HG02970 (cell line): ENCODE results near the gene GRIK5.

Experiments used
- ATAC-seq: cut with Tn5 transposase; IDR thresholded peaks from one replicate; pipeline ENCODE4 v1.9.1; 2021; ENCODE audit warnings: mild to moderate bottlenecking, moderate library complexity, moderate number of reproducible peaks; ENCODE audit not compliant: unreplicated experiment, low FRiP score

The GRIK5 gene

GRCh38 chr19:41958367-41959055 lies 111.5 kb downstream of the GRIK5 start:
- ATAC-seq: no peak

DNA sequence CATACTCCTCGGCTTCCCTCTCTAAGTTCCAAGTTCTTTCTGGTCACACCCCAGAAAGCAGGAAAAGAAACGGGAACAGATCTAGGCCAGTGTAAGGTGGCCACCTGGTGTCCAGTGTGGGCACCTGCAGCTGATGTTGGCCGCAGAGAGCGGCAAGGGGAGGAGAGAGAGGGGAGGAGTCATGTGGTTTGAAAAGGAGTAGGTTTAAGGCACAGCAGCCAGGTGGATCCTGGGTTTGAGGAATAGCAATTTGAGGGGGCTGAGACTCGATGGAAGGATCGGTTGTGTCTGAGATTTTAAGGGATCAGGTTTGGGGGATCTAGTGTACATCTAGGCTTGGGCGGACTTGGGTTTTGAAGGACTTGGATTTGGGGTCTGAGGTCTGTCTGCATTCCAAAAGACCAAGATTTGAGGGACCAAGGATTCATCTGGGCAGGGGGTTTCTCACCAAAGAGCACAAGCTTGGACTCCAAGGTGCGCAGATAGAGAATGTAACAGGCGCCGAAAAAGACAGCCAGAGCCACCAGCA lies 112.1 kb downstream of the GRIK5 start:
- no peak for ATAC-seq

DNA sequence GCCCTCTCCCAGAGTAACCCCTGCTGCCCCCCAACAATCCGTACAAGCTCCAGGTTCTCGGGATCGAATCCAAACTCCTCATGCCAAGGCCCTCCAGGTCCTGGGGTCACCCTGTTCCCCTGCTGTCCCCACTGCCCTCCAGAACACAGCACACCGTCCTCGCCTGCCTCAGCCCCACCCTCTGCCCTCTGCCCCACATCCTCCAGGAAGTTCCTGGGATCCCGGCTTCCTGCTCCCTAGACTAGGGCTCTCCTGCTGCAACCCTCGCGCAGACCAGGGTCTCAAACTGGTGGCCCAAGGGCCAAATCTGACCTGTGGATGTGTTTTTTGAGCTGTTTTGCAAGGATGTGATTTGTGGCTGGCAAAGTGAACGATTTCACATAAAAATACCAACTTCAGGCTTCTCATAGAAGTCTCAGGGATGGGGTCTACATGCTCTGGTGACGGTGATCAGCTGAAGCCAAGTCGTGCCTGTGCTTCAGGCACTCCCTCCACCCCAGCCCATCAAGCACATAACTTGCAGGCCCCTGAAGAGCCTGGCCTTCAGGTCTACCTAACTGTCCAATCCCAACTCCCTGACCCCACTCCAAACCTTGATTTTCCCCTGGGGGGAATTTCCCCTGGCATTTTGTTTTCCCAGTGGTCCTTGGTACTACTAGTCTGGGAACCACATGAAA lies 112.7 kb downstream of the GRIK5 start:
- no peak for ATAC-seq

DNA sequence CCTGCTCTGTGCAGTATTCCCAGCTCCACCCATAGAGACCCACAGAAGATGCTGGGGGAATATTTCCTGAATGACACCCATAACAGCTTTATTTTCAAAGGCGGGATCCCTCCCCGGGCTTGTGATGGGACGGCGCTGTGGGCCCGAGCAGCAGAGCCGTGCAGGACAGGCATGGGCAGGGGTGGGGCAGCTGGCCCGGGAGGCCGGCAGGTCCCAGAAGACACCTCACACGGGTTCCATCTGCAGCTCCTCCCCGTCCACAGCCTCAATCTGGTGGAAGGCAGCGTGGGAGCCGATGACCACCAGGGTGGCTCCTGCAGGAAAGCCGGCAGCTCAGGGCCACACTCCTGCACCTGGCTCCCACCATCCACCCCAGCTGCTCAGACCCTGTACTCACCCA lies 113.4 kb downstream of the GRIK5 start:
- ATAC-seq: no peak

GRCh38 chr19:41955521-41955920 lies 114.5 kb downstream of the GRIK5 start:
- no peak for ATAC-seq

GRCh38 chr19:41951686-41952172 lies 118.3 kb downstream of the GRIK5 start:
- ATAC-seq: no peak
